Activated CD8-positive, alpha-beta memory T cell treated with anti-CD3 and anti-CD28 coated beads for 48 hours (primary cell): Measurements from ENCODE around the gene TCAP.

ENCODE experiments used
- DNase-seq, 3 experiments: peaks; one replicate each; pipeline ENCODE4 v3.0.0-alpha.2; 2020; ENCODE audit warnings: low read depth in 2 of 3, low spot score in 2 of 3

Gene TCAP

GRCh38 chr17:39628655-39629493 lies 36.3 kb upstream of the TCAP start:
- DNase-seq, result no peak

- no peak for DNase-seq
Measured at GRCh38 chr17:39629494-39629880, 35.7 kb upstream of the TCAP start.

DNA sequence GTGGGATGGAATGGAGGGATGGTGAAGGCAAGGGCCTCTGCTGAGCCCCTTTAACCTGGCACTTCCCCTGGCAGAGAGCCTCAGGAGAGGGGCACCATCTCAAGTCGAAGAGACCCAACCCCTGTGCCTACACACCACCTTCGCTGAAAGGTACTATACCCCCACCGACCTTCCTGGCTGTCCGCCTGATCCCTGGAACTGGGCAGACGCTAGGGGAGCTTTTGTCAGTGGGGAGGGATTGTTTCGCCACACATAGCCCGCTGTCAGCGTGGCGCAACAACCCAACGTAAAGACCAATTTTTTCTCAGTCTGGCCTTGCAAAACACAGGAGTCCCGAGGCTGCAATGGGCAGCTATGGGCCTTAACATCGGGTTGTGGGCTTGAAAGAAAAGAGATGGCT lies 35.3 kb upstream of the TCAP start:
- no peak for DNase-seq

- no peak for DNase-seq
Measured at GRCh38 chr17:39631403-39631802, 33.7 kb upstream of the TCAP start.

GRCh38 chr17:39632153-39632941 lies 32.8 kb upstream of the TCAP start:
- DNase-seq, result no peak

DNA sequence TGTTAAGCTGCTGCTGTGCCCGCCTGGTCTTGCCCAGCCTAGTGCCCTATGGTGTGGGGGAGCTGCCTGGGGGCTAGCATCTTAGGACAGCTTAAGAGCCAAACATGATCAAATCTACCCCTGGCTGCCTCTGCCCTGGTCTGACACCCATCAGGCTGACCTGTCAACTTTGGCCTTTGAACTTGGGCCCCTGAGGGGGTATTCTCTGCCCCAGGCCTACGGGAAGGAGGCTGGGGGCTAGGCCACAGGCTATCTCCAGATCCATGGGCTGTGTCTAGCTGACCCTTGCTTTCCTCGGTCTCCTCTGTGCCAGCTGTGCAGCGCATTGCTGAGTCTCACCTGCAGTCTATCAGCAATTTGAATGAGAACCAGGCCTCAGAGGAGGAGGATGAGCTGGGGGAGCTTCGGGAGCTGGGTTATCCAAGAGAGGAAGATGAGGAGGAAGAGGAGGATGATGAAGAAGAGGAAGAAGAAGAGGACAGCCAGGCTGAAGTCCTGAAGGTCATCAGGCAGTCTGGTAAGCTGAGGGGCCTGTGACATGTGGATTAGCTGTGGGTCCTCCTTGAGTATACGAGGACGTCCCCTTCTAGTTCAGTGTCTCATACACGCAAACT lies 31.5 kb upstream of the TCAP start:
- DNase-seq, result no peak

GRCh38 chr17:39634384-39634871 lies 30.7 kb upstream of the TCAP start:
- no peak for DNase-seq

DNA sequence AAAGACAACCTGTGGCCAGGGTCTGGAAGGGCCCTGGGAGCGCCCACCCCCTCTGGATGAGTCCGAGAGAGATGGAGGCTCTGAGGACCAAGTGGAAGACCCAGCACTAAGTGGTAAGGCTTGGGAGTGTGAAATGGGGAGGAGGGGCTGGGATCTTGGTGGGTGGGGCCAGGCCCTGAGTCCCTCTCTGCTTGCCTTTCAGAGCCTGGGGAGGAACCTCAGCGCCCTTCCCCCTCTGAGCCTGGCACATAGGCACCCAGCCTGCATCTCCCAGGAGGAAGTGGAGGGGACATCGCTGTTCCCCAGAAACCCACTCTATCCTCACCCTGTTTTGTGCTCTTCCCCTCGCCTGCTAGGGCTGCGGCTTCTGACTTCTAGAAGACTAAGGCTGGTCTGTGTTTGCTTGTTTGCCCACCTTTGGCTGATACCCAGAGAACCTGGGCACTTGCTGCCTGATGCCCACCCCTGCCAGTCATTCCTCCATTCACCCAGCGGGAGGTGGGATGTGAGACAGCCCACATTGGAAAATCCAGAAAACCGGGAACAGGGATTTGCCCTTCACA lies 29.5 kb upstream of the TCAP start:
- no peak for DNase-seq

DNA sequence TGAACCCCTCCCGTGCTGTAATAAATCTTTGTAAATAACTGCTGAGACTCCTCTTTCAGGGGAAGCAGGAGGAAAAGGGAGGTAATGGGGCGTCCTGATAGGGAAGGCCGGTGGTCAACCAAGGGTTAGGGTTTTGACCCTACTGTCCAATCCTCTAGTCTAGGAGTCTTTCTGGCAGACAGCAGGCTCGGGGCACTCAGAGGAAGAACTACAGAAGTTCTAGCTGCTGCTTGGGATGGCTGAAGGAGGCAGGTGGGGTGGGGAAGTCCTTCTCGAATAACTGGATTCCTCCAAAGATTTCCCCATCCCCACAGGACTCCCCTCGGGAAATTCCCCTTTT lies 28.6 kb upstream of the TCAP start:
- no peak for DNase-seq

- DNase-seq, result peak; percentile 76 to 81 (median 77)
Measured at GRCh38 chr17:39636927-39637736, 28.0 kb upstream of the TCAP start, which contains the start of gene STARD3. Gene STARD3, plus strand, starts transcription at chr17:39637144. Its CDS starts 16,388 bp downstream, at chr17:39653532.

DNA sequence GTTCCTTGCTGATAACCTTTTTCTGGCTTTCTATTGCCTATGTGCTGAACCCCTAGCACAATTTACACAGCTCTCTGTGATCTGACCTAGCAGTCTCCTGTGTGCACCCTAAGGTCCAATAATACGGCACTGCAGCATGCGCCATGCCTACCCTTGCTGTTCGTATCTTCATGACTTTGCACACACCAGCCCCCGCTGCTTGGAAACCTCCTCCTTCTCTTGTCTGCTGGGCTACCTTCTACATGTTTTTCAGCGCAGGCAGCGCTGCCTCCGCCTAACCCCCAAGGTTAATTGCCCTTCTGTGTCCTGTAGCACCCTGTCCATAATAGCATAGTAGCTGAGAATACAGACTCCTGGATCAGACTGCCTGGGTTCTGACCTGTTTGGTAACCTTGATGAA lies 26.8 kb upstream of the TCAP start:
- no peak for DNase-seq

DNA sequence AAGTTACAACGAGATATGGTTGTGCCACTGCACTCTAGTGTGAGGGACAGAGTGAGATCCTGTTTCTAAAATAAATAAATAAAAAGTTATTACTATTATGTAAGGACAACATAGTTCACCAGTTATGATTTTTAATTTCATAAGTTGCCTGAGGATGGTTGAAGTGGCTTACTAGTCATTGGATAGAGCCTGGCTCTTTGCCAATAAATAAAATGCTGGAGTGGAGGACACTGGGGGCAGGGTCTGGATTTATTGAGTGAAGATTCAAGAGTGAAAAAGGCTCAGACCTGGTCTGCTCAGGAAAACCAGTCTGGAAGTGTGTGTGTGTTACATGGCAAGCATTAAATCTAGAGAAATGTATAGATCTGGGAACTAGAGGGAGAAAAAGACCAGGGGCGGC lies 26.1 kb upstream of the TCAP start:
- no peak for DNase-seq

GRCh38 chr17:39639566-39640458 lies 25.3 kb upstream of the TCAP start:
- DNase-seq, result no peak

DNA sequence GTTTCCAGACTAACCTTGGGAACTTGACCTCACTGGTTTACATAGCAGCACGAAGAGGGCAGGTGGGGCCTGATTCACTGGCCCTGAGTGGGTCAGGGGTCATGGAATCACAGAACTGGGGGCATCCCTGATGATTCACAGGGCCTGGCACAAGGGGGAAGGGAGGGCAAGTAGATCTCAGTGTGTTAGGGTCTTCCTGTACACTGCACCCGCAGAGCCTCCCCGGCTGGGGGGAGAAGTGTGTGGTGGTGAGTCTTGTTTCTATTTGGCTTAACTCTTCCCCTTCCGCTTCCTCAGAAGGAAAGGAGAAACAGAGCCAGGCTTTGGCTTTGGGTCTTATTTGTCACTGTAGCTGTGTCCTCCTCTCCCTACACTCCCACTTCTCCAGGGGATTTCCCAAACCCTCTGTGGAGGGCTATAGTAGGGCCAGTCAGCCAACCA lies 24.5 kb upstream of the TCAP start:
- no peak for DNase-seq

- no peak for DNase-seq
Measured at GRCh38 chr17:39641097-39641496, 24.1 kb upstream of the TCAP start.

GRCh38 chr17:39641883-39642282 lies 23.3 kb upstream of the TCAP start:
- DNase-seq, result no peak

GRCh38 chr17:39642291-39643074 lies 22.7 kb upstream of the TCAP start:
- no peak for DNase-seq

DNA sequence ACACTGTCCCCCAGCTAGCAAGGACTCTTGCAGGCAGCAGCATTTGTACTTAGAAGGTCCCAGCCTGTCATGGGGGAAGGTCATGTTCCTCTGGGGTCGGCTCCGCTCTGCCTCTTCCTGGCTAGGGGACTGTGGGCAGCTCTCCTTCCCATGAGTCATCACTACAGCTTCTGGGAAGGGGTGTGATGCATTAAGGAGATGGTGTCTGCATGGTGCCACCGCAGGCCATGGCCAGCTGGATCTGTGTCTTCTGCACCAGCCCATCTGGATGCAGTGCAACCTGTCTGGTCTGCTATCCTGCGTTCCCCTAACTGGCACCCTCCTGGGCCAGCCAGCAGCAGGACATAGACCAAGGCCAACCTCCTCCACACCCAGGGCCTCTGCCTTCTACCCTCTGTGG lies 21.9 kb upstream of the TCAP start:
- DNase-seq, result no peak

DNA sequence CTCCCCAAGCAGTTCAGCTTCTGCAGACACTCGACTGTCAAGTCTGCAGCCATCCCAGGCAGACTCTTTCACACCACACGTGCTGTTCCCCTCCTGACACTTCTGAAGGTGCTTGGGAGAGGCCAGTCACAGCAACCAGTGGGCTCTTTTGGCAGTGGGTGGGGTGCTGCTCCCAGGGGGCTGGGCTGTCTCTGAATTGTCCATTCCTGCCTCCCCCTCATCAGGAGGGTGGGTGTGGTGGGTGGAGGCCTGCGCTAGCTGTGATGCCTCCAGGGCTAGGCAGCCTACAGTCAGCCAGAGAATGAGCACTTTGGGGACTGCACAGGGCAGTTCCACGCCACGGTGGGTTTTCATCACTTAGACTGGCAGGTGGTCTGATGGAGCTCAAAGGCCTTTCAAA lies 17.9 kb upstream of the TCAP start:
- no peak for DNase-seq
